Mucosa of descending colon (tissue), 3 donors: ENCODE data around the gene SH2B2. TPM values are rescaled to one million over a fixed set of nuclear protein-coding genes. Genes with fewer than 3 reads are reported as not detected.

ENCODE experiments used
- ATAC-seq: fragments of 200-7000 bp; cut with Tn5 transposase; one replicate; pipeline ENCODE4 v1.9.1; 2020; ENCODE audit warnings: mild to moderate bottlenecking, moderate library complexity
- DNase-seq, 3 donors: peaks; one replicate each; pipeline ENCODE4 v3.0.0-alpha.2; 2020
- H3K36me3 ChIP-seq: fragments of 200-600 bp; one replicate; pipeline ENCODE4 v1.8.0; 2021; ENCODE audit warnings: low read depth, mild to moderate bottlenecking
- H3K4me1 ChIP-seq: fragments of 200-600 bp; one replicate; pipeline ENCODE4 v1.8.0; 2021; ENCODE audit warnings: low read depth, mild to moderate bottlenecking
- H3K4me3 ChIP-seq: fragments of 200-600 bp; one replicate; pipeline ENCODE4 v1.8.0; 2021; ENCODE audit warnings: mild to moderate bottlenecking
- H3K9me3 ChIP-seq: fragments of 200-600 bp; one replicate; pipeline ENCODE4 v1.8.0; 2021; ENCODE audit warnings: mild to moderate bottlenecking
- intact Hi-C, 2 donors: fragments of 100-400 bp; cut with DNase I in 1 of 2; cut with micrococcal nuclease in 1 of 2; formaldehyde crosslinking; loops; one replicate each; pipeline versions ENCODE4 v1.11.0 to v1.11.1; 2022; cut with DNase I, micrococcal nuclease
- total RNA-seq, 3 donors: library from RNA; stranded (reverse); fragmentation: NEBNext Ultra II Directional in 2 of 3; extraction: Animal tissue kit (Norgen Biotek cat#: 25700) in 2 of 3; gene quantifications; one replicate each; pipeline versions ENCODE4 v1.2.1 to v1.2.4, GENCODE V29; 2021 to 2023
- TF ChIP-seq, protein P1 (sequence below): fragments of 200-600 bp; IDR thresholded peaks from one replicate; pipeline ENCODE4 v1.8.0; 2022; ENCODE audit warnings: antibody characterized with exemption, mild to moderate bottlenecking
- donor health status: DM: no; HTN: no; CAD: no; lungs with moderate emphysema.
- donor health status: DM: no; HTN: no; CAD: no.
- donor health status: DM: no; HTN: yes; CAD: no.

The SH2B2 gene
- total RNA-seq, 3 donors from 2014 or later: 2.3 to 3.7 (median 2.7) TPM

DNA sequence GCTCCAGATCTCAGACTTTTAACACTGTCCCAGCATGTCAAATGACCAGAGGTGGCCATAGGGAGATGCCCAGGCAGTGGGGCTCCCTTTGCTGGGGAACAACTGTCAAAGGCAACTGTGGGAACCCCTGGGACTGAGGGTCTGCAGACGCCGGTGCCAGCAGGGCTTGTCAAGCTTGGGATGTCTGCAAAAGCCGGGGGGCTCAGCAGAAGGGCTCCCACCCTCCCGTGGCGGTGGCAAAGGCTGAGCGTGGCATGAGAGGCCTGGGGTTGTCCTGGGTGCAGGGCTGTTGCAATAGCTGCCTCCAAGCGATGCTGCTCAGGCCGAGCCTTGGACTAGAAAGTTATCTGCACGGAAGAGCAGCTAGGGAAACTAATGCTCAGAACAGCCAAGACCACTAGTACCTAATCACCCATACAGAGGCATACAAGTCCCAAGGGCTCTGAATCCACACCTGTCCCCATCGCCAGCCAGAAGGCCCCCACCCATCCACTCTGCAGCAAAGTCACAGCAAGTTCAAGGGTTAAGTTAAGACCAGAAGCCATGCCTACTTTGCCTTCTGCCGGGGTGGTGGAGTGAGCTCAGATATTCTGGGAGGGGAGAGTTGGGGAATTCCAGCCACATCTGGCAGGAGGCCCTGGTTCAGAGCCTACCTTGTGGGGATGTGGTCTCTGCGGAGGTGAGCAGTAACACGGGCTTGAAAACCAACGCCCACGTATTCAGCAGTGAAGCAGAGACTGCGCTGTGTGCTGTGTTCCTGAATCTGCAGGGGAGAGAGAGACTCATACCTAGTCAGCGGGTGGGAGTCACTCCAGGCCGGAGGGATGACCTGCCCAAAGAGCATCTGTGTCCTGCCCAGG, 4.6 kb downstream of the SH2B2 start:
- DNase-seq (no peak), ATAC-seq (no peak)
- intact Hi-C loops: no loop called here
- H3K9me3 ChIP-seq: no peaks in the 10 kb centered on the region
- H3K4me1 ChIP-seq: peaks cover 16% of the 10 kb centered on the region
- TF ChIP-seq, protein P1, sequence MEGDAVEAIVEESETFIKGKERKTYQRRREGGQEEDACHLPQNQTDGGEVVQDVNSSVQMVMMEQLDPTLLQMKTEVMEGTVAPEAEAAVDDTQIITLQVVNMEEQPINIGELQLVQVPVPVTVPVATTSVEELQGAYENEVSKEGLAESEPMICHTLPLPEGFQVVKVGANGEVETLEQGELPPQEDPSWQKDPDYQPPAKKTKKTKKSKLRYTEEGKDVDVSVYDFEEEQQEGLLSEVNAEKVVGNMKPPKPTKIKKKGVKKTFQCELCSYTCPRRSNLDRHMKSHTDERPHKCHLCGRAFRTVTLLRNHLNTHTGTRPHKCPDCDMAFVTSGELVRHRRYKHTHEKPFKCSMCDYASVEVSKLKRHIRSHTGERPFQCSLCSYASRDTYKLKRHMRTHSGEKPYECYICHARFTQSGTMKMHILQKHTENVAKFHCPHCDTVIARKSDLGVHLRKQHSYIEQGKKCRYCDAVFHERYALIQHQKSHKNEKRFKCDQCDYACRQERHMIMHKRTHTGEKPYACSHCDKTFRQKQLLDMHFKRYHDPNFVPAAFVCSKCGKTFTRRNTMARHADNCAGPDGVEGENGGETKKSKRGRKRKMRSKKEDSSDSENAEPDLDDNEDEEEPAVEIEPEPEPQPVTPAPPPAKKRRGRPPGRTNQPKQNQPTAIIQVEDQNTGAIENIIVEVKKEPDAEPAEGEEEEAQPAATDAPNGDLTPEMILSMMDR: no peak
- H3K36me3 ChIP-seq: no peaks in the 10 kb centered on the region
- no peak overlapping the region for H3K4me3 ChIP-seq

DNA sequence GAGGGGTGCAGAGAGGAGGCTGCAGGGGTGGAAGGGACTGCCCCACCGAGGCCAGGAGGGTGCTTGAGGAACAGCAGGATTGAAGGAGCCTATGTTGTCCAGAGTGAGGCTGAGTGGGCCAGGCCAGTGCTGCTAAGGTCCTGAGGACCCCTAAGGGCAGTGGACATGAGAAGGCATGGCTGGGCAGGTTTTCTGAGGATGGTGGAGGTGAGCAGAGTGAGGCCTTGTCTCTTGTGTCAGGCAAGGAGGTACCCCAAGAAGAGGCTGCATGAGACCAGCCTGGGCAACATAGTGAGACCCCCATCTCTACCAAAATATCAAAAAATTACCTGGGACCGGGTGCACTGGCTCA, 5.2 kb downstream of the SH2B2 start:
- Histone ChIP-seq H3K9me3 (no peaks in the 10 kb centered on the region), H3K4me3 (no peak overlapping the region), H3K4me1 (peaks cover 16% of the 10 kb centered on the region), H3K36me3 (no peaks in the 10 kb centered on the region)
- DNase-seq (no peak), ATAC-seq (no peak)
- TF ChIP-seq, protein P1: no peak
- intact Hi-C loops: no loop called here

DNA sequence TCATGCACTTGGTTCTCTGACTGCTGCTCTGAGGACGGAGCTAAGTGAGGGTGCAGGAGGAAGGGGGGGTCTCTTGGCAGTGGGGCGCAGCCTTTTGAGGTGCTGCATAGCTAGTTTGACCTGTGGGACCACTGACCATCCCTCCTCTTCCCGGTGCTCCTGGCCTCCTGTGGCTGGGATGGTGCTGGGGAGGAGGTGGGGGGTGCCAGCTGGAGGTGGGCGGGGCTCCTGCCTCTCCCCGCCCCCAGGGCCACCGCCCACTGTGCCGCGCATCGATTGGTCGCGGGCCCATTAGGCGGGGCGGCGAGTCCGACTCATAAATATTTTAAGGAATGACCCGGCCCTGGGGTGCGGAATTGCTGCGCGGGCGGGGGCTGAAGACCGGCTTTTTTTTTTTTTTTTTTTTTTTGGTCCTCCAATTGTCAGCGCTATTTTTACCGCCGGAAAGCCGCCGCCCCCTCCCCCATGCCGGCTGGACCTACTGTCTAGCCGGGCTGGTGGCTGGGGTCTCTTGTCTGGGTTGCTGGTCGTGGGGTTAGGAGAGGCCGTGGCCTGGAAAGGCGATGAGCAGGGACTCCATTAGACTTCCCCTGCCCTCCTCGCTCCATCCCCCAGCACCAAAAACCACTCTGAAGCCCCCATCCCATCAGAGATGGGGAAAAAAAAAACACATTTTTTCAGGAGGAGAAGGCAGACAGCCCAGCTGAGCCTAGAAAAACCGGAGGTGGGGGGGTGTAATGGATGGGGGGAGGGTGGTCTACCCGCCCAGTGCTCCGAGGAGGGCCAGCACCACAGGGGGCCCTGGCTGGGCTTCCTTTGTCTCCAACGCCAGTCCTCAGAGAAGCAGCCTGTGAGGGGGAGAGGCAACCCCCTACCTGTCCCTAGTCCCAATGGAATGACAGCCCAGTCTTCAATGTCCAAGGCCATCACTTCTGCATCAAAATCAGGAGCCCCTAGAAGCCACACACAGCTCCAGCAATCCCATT, 6.4 kb downstream of the SH2B2 start:
- DNase-seq (no peak), ATAC-seq (no peak)
- intact Hi-C loops: no loop called here
- Histone ChIP-seq H3K4me1 (peaks cover 6% of the 10 kb centered on the region), H3K9me3 (no peaks in the 10 kb centered on the region), H3K36me3 (no peaks in the 10 kb centered on the region), H3K4me3 (no peak overlapping the region)
- TF ChIP-seq, protein P1: no peak

DNA sequence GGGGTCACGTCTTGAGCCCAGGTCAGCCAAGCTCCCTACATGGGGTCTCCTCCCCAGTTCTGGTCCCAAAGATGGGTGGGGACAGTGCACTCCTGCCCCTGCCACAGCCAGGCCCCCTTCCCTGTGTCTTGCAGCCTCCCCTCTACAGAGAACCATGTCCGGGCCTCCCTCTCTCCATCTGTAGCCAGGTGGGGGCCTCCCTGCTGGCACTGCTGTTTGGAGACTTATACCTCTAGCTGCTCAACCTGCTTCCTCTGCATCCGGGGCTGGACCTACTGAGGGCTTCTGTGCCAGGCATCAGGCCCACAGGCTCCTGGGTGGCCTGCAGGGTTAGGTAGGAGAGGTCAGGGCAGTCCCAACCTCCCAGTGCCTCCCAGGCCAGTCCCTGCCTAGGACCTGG, 7.9 kb downstream of the SH2B2 start:
- H3K9me3 ChIP-seq: no peaks in the 10 kb centered on the region
- H3K4me3 ChIP-seq: no peak overlapping the region
- TF ChIP-seq, protein P1: no peak
- no peaks in the 10 kb centered on the region for H3K36me3 ChIP-seq
- intact Hi-C loops: no loop called here
- ATAC-seq (no peak), DNase-seq (no peak)
- no peaks in the 10 kb centered on the region for H3K4me1 ChIP-seq

DNA sequence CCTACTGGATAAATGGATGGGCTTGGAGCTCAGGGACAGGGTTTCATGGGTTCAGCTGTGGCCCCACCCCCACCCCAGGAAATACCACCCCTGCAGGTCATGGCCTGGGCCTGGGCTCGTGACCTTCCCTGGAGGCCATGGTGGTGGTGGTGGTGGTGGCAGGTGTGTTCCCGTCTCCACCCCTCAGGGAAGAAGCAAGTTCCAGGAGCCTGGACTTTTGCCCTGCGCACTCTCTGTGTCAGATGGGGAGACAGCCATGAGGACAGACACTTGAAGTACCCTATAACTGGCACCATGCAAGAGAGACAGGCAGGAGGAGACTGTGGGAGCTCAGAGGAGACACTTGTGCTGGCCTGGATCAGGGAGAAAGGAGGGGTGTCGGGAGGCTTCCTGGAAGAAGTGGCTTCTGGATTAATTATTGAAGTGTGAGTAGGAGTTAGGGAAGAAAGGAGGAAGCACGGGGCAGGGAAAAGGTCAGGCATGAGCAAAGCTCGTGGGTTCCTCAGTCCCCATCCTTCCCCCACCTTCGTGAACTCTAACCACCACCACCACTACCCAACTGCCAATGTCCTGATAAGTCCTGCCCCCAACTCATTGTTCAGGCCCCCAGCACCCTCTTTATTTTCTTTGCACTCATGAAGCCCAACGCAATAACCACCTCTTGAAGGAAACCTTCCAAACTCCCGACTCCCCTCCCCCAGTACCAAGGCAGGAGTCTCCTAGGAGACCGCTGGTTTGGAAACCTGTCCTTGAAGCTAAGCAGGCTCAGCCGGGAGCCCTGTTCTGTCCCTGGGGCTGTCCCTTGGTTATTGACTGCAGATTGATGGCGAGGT, 8.9 kb downstream of the SH2B2 start:
- Histone ChIP-seq H3K9me3 (no peaks in the 10 kb centered on the region), H3K36me3 (no peaks in the 10 kb centered on the region), H3K4me3 (no peak overlapping the region), H3K4me1 (no peaks in the 10 kb centered on the region)
- intact Hi-C loops: no loop called here
- TF ChIP-seq, protein P1: no peak
- ATAC-seq (no peak), DNase-seq (no peak)
